Activated CD4-positive, alpha-beta memory T cell treated with anti-CD3 and anti-CD28 coated beads, Interleukin-2, amount 10 ng/mL, durations not matched to agents 7 days and 5 days (primary cell): ENCODE data around the gene FUBP3. TPM values are rescaled to one million over a fixed set of nuclear protein-coding genes. Genes with fewer than 3 reads are reported as not detected.

ENCODE experiments used
- CTCF ChIA-PET: fragments of 350-600 bp; sonication (Branson Sonifier 250); formaldehyde crosslinking; loops from one replicate; lab custom pipeline; 2021; ENCODE audit warnings: antibody characterized with exemption, inconsistent platforms; lab: Charles Lee
- POLR2A ChIA-PET: fragments of 350-600 bp; sonication (Branson Sonifier 250); formaldehyde crosslinking; loops from one replicate; lab custom pipeline; 2021; ENCODE audit warnings: antibody characterized with exemption; lab: Charles Lee
- DNase-seq: peaks from one replicate; pipeline ENCODE4 v3.0.0-alpha.2; 2020
- H3K27ac Mint-ChIP-seq: one replicate; pipeline ENCODE4 v1.8.0; 2021; ENCODE audit warnings: mild to moderate bottlenecking, mixed read lengths
- H3K27me3 Mint-ChIP-seq: one replicate; pipeline ENCODE4 v1.8.0; 2021; ENCODE audit warnings: mixed read lengths
- H3K36me3 Mint-ChIP-seq: one replicate; pipeline ENCODE4 v1.8.0; 2021; ENCODE audit warnings: low read depth, mixed read lengths
- H3K4me1 Mint-ChIP-seq: one replicate; pipeline ENCODE4 v1.8.0; 2021; ENCODE audit warnings: mixed read lengths
- H3K4me3 Mint-ChIP-seq: one replicate; pipeline ENCODE4 v1.8.0; 2021; ENCODE audit warnings: mild to moderate bottlenecking, mixed read lengths
- H3K9me3 Mint-ChIP-seq: one replicate; pipeline ENCODE4 v1.8.0; 2021; ENCODE audit warnings: mixed read lengths
- total RNA-seq, 2 experiments: library from RNA; stranded (reverse); gene quantifications; one replicate each; pipeline ENCODE4 v1.2.3, GENCODE V29; 2021

FUBP3 gene
- total RNA-seq, 2 experiments from 2014 or later, result 30.7 to 32.2 TPM

DNA sequence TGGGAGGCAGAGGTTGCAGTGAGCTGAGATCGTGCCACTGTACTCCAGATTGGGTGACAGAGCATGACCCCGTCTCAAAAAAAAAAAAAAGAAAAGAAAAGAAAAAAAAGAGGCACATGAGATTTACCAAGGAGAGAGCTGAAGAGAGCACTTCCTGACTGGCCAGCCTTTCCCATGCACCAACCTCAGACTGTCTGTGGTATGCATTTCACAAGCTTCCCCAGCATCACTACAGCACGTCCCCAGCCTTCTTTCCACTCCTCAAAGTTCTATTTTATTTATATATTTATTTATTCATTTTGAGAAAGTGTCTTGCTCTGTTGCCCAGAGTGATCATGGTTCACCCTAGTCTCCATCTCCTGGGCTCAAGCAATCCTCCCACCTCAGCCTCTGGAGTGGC, 13.6 kb upstream of the FUBP3 start:
- H3K27me3 Mint-ChIP-seq, result peaks cover 7% of the 10 kb centered on the region
- POLR2A ChIA-PET, result no interaction called here
- no peaks in the 10 kb centered on the region for H3K4me1 Mint-ChIP-seq
- no peak for DNase-seq
- no peak overlapping the region for H3K27ac Mint-ChIP-seq
- CTCF ChIA-PET, result no interaction called here
- H3K9me3 Mint-ChIP-seq, result no peaks in the 10 kb centered on the region
- H3K36me3 Mint-ChIP-seq, result no peaks in the 10 kb centered on the region
- no peak overlapping the region for H3K4me3 Mint-ChIP-seq

DNA sequence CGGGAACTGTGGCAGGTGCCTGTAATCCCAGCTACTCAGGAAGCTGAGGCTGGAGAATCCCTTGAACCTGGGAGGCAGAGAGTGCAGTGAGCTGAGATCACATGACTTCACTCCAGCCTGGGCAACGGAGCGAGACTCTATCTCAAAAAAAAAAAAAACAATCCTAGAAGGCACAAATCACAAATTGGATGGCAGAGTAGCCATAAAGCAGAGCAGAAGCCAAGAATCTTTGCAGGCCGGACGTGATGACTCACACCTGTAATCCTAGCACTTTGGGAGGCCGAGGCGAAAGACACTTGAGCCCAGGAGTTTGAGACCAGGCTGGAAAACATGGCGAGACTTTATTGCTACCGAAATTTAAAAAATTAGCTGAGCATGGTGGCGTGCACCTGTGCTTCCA, 9.2 kb upstream of the FUBP3 start:
- DNase-seq, result no peak
- Mint-ChIP-seq H3K4me3 (no peak overlapping the region), H3K9me3 (no peaks in the 10 kb centered on the region), H3K36me3 (no peaks in the 10 kb centered on the region), H3K27me3 (peaks cover 4% of the 10 kb centered on the region), H3K4me1 (no peaks in the 10 kb centered on the region), H3K27ac (no peak overlapping the region)
- ChIA-PET CTCF (no interaction called here), POLR2A (no interaction called here)

DNA sequence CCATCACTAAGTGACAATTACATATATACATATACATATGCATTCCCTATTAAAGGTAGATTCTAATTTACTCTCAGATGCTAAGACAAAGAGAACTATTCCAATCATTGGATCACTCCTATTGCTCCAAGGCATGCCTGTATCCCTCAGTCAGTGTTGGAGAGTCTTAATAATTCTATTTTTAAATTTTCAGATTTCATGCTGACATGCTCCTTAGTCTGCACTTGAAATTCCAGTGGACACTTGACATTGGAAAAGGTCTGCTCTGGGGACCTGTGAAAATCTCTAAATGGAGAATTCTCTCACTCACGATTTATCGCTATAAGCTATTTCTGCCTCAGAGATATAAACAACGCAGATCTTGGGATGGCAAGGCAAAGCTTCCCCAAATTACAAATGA, 3.9 kb upstream of the FUBP3 start:
- no peak for DNase-seq
- Mint-ChIP-seq H3K27me3 (no peaks in the 10 kb centered on the region), H3K9me3 (no peaks in the 10 kb centered on the region), H3K36me3 (no peaks in the 10 kb centered on the region), H3K4me3 (no peak overlapping the region), H3K27ac (no peak overlapping the region), H3K4me1 (peaks cover 20% of the 10 kb centered on the region)
- ChIA-PET POLR2A (no interaction called here), CTCF (no interaction called here)

DNA sequence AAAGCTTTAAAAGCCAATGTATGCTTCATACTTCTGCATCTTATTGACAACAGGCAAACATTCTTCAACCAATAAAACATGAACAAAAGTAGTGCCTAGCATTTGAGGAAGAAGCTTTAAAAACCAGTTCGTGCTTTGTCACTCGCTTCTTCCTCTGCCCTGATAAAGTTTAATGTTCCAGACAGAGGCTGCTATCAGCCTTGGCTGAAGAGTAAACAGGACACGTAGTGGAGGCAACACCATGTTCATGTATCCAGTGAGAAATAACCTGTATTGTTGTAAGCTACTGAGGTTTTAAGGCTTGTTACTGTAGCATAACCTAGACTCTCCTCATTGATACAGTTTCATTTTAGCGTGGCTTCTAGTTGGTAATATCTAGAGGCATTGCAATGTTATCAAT, 3.2 kb upstream of the FUBP3 start:
- Mint-ChIP-seq H3K27me3 (no peaks in the 10 kb centered on the region), H3K36me3 (peaks cover 4% of the 10 kb centered on the region), H3K27ac (no peak overlapping the region), H3K4me3 (no peak overlapping the region), H3K9me3 (no peaks in the 10 kb centered on the region), H3K4me1 (peaks cover 27% of the 10 kb centered on the region)
- POLR2A ChIA-PET, result no interaction called here
- DNase-seq, result no peak
- CTCF ChIA-PET, result no interaction called here

DNA sequence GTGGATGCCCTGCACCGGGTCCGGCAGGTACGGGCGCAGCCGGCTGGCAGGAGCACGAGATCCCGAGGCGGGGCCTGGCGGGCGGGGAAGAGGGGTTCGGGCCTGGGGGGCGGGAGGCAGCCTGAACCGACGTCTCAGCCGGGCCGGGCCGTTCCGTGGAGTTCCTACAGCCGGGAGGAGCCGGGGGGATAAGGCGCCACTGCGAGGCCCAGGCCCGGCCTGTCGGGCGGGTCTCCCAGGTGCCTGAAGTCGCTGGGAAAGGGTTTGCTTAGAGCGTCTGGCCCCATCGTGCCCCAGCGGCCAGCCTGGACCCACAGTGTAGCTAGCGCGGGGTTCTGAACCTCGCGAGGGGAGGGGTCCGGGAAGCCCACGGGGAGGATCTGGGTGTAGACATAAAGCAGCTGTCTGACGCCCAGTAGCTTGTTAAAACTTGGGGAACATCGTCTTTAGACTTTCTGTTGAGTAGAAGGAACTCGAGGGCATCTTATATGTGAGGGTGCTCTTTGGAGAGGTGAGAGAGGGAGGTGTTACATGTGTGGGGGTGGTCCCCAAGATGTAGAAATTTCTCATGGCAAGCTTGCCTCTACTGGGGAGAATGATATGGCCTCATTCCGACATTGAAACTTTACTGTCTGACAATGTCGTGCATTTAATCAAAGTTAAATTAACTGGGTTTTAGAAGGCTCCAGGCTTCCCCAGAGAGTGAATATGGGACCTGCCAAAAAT, 524 bp downstream of the FUBP3 start:
- H3K9me3 Mint-ChIP-seq, result no peaks in the 10 kb centered on the region
- no peak for DNase-seq
- CTCF ChIA-PET, result interaction anchor here (0.6 to 1.2 kb wide), 6 partner anchors 8 to 1196 kb away, joined by 3 read pairs; no protein-coding TSS in a partner anchor
- peaks cover 6% of the 10 kb centered on the region for H3K36me3 Mint-ChIP-seq
- H3K4me1 Mint-ChIP-seq, result peaks cover 36% of the 10 kb centered on the region
- H3K27me3 Mint-ChIP-seq, result no peaks in the 10 kb centered on the region
- POLR2A ChIA-PET, result interaction anchor here (0.9 to 1.1 kb wide), 3 partner anchors 11 to 545 kb away, joined by 3 read pairs; partner anchors contain the start of genes EXOSC2 and NUP214
- peak overlapping the region; percentile 92 for H3K4me3 Mint-ChIP-seq
- peak overlapping the region; percentile 76 for H3K27ac Mint-ChIP-seq

DNA sequence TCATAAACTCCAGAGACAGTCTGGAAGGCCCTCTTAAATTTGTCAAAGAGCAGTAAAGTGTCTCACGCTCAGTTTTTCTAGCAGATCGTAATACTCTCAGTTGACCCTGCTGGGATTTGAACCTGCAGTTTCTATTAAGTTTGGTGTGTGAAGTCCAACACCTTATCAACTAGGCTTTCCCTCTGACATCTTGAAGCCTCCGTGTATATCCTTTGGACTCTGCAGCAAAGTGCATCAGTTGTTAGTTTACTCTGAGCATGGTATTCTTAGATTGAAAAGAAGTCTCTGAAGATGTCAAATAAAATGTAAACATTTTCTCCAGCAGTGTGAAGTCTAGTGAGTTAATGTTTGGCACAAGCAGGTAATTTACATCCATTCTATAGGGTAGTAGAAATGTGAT, 2.4 kb downstream of the FUBP3 start:
- H3K4me3 Mint-ChIP-seq, result no peak overlapping the region
- peaks cover 36% of the 10 kb centered on the region for H3K4me1 Mint-ChIP-seq
- DNase-seq, result no peak
- CTCF ChIA-PET, result no interaction called here
- peaks cover 6% of the 10 kb centered on the region for H3K36me3 Mint-ChIP-seq
- no peak overlapping the region for H3K27ac Mint-ChIP-seq
- no peaks in the 10 kb centered on the region for H3K27me3 Mint-ChIP-seq
- POLR2A ChIA-PET, result no interaction called here
- H3K9me3 Mint-ChIP-seq, result no peaks in the 10 kb centered on the region

DNA sequence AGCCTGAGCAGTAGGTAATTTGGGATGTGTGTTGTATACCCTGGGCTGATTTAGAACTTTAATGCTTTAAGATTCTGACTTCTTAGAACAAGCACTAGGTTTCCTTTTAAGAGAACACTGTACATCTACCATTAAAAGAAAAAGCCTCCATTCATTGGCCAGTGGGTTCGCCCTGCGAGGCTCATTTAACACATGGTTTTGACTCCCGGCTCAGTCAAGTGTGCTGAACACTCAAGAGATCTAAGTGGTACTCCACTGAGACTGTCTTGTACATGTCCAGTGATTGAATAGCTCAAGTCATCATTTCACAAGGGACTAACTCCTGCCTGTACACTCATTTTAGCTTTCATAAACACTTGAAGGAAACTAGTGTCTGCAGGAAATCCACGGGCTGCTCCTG, 3.9 kb downstream of the FUBP3 start:
- CTCF ChIA-PET, result no interaction called here
- Mint-ChIP-seq H3K4me3 (no peak overlapping the region), H3K27ac (no peak overlapping the region), H3K9me3 (no peaks in the 10 kb centered on the region), H3K27me3 (no peaks in the 10 kb centered on the region), H3K4me1 (peaks cover 29% of the 10 kb centered on the region), H3K36me3 (peaks cover 6% of the 10 kb centered on the region)
- POLR2A ChIA-PET, result no interaction called here
- no peak for DNase-seq

DNA sequence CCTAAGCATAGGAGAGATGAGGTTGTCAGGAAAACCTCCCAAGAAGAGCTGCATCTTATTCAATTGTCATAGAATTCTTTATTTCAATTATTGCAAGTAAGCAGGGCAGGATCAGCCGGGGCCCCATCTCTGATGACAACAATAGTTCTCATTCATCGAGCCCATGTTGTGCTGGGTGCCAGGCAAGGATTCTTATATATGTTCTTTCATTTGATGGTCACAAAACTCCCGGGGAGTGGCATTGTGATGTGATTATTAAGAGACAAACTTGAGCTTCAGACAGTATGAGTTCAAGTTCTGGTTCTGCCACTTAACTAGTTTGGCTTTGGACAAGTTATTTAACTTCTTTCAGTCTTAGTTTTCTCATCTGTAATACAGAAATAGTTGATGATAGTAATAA, 8.5 kb downstream of the FUBP3 start:
- ChIA-PET POLR2A (no interaction called here), CTCF (interaction anchor here (0.7 kb wide), 1 partner anchor 8 kb away, joined by 3 read pairs; the partner anchor contains the start of gene FUBP3)
- H3K36me3 Mint-ChIP-seq, result no peaks in the 10 kb centered on the region
- H3K27me3 Mint-ChIP-seq, result no peaks in the 10 kb centered on the region
- DNase-seq, result no peak
- no peak overlapping the region for H3K4me3 Mint-ChIP-seq
- no peaks in the 10 kb centered on the region for H3K9me3 Mint-ChIP-seq
- H3K27ac Mint-ChIP-seq, result no peak overlapping the region
- no peaks in the 10 kb centered on the region for H3K4me1 Mint-ChIP-seq

DNA sequence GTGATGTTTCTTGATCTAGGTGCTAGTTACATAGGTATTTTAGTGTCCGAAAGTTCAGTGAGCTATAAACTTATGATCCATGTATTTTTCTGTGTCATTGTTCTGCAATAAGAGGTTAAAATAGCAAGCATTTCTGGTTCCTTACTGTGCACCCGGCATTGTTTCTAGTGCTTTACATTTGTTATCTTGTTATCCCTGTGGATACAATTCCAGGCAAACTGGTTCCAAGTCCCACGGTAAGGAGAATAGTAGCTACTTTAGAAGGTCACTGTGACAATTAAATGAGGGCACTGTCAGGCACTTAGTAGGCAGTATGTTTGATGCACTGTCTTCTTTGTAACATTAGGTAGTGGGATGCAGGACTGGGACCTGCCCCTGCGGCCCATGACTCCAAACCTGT, 9.0 kb downstream of the FUBP3 start:
- POLR2A ChIA-PET, result no interaction called here

DNA sequence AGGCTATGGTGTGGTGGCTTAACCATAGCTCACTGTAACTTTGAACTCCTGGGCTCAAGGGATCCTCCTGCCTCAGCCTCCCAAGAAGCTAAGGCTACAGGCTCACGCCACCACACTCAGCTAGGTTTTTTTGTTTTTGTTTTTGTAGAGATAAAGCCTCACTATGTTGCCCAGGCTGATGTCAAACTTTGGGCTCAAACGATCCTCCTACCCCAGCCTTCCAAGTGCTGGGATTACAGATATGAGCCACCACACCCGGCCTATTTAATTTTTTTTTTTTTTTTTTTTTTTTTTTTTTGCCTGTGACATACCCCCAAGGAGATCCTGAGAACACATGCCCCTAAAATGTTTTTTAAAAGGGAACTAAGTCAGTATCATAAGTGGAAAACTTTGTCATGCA, 10.4 kb downstream of the FUBP3 start:
- H3K36me3 Mint-ChIP-seq, result no peaks in the 10 kb centered on the region

More for the DNA sequence above, 9.0 kb downstream of the FUBP3 start:
- no peaks in the 10 kb centered on the region for H3K36me3 Mint-ChIP-seq
- CTCF ChIA-PET, result interaction anchor here (0.7 kb wide), 1 partner anchor 9 kb away, joined by 3 read pairs; the partner anchor contains the start of gene FUBP3
- H3K27me3 Mint-ChIP-seq, result no peaks in the 10 kb centered on the region
- no peak overlapping the region for H3K4me3 Mint-ChIP-seq
- no peaks in the 10 kb centered on the region for H3K4me1 Mint-ChIP-seq
- no peaks in the 10 kb centered on the region for H3K9me3 Mint-ChIP-seq
- no peak overlapping the region for H3K27ac Mint-ChIP-seq
- no peak for DNase-seq

DNA sequence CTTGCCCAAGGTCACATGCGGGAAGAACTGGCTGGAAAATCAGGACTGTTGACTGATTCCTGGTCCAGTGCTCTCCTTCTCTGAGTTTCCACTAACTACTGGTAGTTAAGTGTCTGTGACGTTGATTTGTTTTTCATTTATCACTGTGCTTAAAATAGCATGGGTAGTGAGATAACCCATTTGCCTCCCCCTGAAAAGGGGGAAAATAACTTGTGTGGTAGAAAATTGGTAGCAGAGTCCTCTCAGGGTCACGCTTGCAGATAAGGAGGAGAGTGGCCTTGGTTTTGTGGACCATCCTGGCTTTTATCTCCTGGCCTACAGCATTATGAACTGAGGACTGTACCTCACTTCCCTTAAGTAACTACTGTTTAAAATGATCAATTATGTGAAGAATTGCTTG, 10.9 kb downstream of the FUBP3 start:
- POLR2A ChIA-PET, result no interaction called here
- Mint-ChIP-seq H3K4me3 (no peak overlapping the region), H3K27ac (no peak overlapping the region)

More for the DNA sequence above, 10.4 kb downstream of the FUBP3 start:
- Mint-ChIP-seq H3K9me3 (no peaks in the 10 kb centered on the region), H3K27ac (no peak overlapping the region), H3K4me1 (no peaks in the 10 kb centered on the region), H3K4me3 (no peak overlapping the region), H3K27me3 (no peaks in the 10 kb centered on the region)
- CTCF ChIA-PET, result no interaction called here
- no peak for DNase-seq
- POLR2A ChIA-PET, result no interaction called here

DNA sequence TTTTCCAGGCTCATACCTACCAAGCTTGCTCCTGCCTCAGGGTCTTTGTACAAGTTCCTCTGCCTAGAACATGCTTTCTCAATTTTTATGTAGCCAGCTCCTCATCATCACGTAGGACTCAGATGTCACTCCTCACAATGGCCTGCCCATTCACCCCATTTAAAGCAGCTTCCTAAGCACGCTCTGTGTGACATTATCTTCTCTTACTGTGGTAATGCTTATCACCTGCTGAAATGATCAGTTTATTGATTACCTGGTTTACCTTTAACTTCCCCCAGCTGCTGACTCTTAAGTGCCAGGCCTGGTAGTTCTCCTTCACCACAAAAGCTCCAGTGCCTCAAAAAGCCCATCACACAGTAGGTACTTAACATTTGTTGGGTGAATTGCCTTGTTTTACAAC, 13.6 kb downstream of the FUBP3 start:
- H3K4me3 Mint-ChIP-seq, result no peak overlapping the region
- CTCF ChIA-PET, result no interaction called here
- no peaks in the 10 kb centered on the region for H3K27me3 Mint-ChIP-seq
- H3K27ac Mint-ChIP-seq, result no peak overlapping the region
- POLR2A ChIA-PET, result no interaction called here
- H3K4me1 Mint-ChIP-seq, result no peaks in the 10 kb centered on the region
- no peaks in the 10 kb centered on the region for H3K9me3 Mint-ChIP-seq
- H3K36me3 Mint-ChIP-seq, result peaks cover 7% of the 10 kb centered on the region
- DNase-seq, result no peak

More for the DNA sequence above, 10.9 kb downstream of the FUBP3 start:
- CTCF ChIA-PET, result no interaction called here
- no peaks in the 10 kb centered on the region for H3K27me3 Mint-ChIP-seq
- H3K36me3 Mint-ChIP-seq, result no peaks in the 10 kb centered on the region
- no peak for DNase-seq
- H3K4me1 Mint-ChIP-seq, result no peaks in the 10 kb centered on the region
- H3K9me3 Mint-ChIP-seq, result no peaks in the 10 kb centered on the region

DNA sequence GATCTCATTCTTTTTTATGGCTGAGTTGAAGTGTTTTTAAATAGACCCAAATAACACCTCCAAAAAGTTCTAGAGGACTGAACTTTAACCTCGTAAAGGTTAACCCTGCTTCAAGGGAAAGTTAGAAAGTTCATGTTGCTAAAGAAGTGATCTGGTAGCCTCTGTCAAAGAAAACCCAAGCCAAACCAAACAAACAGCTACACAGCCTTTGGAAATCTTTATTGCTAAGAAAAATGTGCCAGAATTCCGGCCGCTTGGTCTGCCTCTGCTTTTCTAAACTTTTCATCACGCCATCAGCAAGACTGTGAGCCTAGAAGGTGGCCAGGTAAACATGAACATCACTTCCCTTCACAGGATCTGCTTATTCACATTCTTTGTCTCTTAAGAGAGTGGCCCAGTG, 17.9 kb downstream of the FUBP3 start:
- ChIA-PET POLR2A (no interaction called here), CTCF (no interaction called here)
- H3K4me1 Mint-ChIP-seq, result no peaks in the 10 kb centered on the region
- H3K9me3 Mint-ChIP-seq, result no peaks in the 10 kb centered on the region
- no peak for DNase-seq
- no peak overlapping the region for H3K27ac Mint-ChIP-seq
- H3K4me3 Mint-ChIP-seq, result no peak overlapping the region
- H3K27me3 Mint-ChIP-seq, result no peaks in the 10 kb centered on the region
- H3K36me3 Mint-ChIP-seq, result peaks cover 22% of the 10 kb centered on the region

DNA sequence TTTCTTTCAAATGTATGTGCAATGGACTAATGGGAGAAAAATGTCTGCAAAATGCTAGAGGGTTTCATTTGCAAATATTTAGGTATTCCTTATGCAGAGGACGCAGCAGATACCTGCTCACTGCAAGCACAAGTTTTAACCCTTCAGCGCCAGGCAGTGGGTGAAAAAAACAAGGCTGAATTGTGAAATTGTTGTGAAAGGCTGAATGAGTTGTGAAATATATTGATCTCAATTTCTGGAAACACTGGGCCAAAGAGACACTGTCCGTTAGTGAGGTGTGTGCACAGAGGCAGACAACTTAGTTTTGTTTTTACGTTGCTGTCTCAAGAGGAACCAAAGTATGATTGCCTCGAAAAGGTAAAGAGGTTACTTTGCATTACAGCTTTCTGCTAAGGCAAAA, 18.8 kb downstream of the FUBP3 start:
- H3K4me3 Mint-ChIP-seq, result no peak overlapping the region
- no peak for DNase-seq
- no peaks in the 10 kb centered on the region for H3K27me3 Mint-ChIP-seq
- H3K4me1 Mint-ChIP-seq, result no peaks in the 10 kb centered on the region
- H3K27ac Mint-ChIP-seq, result no peak overlapping the region
- CTCF ChIA-PET, result no interaction called here
- no peaks in the 10 kb centered on the region for H3K9me3 Mint-ChIP-seq
- POLR2A ChIA-PET, result no interaction called here
- H3K36me3 Mint-ChIP-seq, result peaks cover 26% of the 10 kb centered on the region
